GM19043 (cell line): ENCODE results near the gene RAP2C.

ENCODE experiments used
- ATAC-seq: cut with Tn5 transposase; IDR thresholded peaks from one replicate; pipeline ENCODE4 v1.9.1; 2021; ENCODE audit warnings: low read depth; ENCODE audit not compliant: unreplicated experiment

Gene RAP2C

DNA sequence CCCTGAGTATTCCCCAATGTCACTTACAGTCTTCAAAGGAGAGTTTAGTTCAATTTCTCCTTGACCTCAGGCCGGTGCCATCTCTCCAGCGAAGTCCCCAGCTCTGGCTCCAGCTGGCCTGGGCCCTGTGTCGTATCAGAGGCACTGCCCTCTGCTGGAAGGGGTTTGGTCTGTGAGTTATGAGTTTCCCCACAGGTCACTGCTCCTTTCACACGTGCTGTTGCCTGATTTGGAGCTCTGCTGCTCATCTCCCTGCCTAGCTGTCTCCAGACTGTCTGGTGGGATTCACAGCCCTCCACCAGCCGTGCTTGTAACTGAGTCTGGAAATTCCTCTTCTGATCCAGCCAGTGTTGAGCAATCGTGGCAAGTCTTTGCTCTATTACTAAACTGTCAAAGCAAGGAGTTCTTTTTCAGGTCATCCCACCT is at the start of gene RAP2C:
RAP2C (minus strand) TSS at position 105 of the 426 bp plus-strand sequence. CDS start 2,179 bp downstream, outside the sequence.
- peak; percentile 43 for ATAC-seq

DNA sequence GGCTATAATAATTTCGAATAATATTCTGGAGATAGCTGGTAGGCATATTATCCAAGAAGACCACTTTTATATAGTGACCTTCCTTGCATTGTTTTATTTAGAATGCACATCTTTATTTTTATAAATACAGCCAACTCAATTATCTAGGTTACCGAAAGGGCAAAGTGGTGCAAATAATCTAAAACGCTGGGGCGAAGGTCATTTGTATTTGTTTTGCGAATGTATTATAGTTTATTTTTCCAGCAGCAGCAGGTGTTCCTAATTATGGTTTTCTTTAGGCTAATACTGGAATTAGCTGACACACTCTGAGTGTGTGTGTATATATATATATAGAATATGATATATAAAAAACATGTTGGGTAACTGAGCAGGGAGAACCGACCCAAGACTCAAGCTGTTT is 48.1 kb upstream of the RAP2C start:
- no peak for ATAC-seq

DNA sequence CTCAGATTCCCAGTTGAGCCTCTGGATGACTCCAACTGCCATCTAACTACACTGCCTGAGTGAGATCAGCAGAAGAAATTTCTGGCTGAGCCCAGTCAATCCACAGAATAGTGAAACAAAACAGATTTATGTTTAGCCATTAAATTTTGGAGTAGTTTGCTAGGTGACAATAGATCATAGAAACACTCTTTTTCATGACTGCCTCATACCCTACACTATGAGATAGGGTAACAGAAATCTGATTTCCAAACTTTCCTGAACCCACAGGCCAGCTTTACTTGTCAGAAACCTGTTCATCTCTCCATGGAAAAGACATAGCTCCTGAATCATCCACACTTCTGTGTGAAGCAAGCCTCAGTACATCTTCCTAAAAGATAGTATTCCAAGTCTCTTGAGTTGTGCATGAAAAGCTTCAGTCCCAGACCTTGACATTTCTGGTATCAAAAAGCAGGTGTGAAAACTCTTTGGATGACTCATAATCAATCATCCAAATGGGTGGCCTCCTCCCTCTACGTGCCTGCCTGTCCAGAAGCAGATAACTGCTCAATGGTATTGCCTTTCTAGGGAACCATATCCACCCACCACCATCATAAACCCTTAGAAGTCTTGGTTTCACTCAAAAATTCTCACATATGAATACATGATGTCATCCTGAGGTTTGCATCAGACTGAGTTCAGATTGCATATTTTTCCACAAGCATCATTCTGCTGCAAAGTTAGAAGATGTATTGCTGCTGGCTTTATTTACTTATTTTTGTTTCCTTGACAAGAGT is 47.5 kb upstream of the RAP2C start:
- no peak for ATAC-seq

DNA sequence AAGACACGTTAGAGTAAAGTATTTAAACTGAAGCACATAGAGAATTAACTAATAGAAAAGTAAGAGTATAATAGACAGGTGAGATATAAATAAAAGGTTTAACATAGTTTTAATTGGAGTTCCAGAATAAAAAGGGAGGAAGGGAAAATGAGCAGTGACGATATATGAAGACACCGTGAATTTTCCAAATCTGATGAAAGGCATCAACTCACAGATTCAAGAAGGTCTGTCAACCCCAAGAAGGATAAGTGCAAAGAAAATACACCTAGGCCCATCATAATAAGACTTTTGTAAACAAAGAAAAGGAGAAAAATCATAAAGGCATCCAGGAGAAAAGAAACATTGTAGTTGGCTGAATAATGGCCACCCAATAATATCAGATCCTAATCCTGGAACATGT is 43.9 kb upstream of the RAP2C start:
- ATAC-seq: no peak

DNA sequence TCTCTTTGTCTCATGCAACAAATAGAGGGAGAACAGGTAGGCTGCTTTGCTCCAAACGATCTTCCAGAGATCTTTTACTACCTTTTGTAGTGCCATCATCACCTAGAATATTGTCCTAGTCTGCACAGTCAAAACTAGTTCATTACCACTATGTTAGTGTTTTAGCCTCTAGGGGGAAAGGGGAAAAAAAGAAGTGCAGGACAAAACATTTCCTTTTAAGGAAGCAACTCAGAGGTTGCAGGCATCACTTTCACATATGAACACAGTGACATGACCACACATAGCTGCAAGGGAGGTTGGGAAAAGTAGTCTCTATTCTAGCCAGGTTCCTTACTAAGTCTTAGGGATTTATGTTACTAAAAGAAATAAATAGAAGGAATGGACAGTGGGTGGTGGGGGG is 39.3 kb upstream of the RAP2C start:
- no peak for ATAC-seq

DNA sequence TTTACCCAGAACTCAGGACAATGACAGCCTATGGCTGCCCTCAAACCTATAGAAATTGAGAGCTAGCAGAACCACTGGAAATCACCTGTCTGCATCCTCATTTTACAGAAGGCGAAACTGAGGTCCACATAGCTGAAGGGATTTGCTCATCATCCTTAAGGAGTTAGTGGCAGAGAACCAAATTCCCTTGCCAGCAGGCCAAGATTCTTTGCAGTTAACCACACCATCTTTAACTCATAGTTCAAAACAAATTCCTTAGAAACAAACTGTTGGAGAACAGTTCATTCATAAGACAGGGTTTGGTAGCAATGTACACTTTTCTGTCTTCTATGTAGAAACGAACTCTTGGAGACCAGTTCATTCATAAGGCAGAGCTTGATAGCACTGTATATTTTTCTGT is 37.9 kb upstream of the RAP2C start:
- no peak for ATAC-seq

DNA sequence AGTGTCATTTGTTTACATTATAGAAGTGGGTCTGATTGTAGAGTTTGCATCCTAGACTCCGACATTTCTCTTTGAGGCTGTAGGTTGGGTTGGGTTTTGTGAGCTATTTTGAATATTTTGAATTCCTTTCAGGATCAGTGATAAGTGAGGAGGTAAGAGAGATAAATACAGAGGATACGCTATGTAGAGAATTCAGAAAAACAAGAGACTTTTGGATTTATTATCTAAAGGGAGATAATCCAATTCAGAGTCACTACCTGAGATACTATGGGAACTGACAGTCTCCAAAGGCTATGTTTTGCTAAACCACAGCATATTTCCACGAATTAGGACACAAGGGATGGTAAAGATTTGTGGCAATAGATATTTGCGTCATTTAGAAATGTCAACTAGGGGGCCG is 16.9 kb upstream of the RAP2C start:
- ATAC-seq: no peak

DNA sequence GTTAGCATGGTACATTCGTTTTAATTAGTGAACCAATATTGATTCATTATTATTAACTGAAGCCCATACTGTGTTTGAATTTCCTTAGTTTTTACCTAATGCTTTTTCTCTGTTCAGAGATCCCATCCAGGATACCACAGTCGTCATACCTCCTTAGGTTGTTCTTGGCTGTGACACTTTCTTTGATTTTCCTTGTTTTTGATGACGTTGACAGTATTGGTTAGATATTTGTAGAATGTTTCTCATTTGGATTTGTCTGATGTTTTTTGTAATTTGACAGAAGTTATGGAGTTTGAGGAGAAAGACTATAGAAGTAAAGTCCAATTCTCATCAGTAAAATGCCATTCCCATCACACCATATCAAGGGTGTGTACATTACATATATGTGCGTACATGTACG is 16.2 kb upstream of the RAP2C start:
- no peak for ATAC-seq

DNA sequence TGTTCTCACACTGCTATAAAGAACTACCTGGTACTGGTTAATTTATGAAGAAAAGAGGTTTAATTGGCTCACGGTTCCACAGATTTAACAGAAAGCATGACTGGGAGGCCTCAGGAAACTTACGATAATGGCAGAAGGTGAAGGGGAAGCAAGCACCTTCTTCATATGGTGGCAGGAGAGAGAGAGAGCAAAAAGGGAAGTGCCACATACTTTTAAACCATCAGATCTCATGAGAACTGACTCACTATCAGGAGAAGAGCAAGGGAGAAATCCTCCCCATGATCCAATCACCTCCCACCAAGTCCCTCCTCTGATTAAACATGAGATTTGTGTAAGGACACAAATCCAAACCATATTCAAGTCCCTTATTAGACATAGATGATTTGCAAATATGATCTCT is 12.3 kb upstream of the RAP2C start:
- ATAC-seq: no peak

DNA sequence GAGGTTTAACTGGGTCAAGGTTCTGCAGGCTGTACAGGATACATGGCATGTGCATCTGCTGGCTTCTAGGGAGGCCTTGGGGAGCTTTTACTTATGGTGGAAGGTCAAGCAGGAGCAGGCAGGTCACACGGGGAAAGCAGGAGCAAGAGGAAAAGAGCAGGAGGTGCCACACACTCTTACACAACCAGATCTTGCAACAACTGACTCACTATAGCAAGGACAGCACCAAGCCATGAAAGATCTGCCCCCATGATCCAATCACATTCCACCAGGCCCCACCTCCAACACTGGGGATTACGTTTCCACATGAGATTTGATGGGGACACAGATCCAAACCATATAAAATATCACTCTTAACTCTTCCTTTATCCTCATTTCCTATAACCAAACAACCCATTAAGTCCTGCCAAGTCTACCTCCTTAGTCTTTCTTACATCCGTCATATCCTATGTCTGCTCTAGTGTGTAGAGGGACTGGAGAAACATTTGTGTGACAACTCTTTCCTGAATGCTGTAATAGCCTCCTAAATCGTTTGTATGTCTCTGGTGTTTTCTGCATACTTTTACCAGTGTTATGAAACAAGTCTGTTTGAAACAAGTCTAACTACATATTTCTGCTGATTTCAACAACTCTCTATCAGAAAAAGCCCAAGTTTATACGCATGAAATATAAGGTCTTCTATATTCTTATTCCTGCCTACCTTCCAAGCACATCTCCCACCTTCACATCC is 8.3 kb upstream of the RAP2C start:
- ATAC-seq: no peak

DNA sequence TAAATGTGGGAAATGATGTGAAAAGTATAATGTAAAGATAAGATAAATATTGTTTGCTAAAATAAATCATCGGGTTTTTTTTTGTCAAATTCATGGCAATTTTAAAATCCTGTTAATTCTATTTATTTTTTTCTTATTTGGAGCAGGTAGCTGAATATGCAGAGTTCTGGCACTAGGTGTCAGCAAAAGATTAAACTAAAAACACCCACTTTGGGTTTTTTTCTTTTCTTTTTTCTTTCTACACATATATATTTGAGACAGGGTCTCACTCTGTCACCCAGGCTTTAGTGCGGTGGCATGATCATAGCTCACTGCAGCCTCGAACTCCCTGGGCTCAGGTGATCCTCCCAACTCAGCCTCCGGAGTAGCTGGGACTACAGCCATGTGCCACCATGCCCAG is 6.9 kb upstream of the RAP2C start:
- ATAC-seq: no peak

DNA sequence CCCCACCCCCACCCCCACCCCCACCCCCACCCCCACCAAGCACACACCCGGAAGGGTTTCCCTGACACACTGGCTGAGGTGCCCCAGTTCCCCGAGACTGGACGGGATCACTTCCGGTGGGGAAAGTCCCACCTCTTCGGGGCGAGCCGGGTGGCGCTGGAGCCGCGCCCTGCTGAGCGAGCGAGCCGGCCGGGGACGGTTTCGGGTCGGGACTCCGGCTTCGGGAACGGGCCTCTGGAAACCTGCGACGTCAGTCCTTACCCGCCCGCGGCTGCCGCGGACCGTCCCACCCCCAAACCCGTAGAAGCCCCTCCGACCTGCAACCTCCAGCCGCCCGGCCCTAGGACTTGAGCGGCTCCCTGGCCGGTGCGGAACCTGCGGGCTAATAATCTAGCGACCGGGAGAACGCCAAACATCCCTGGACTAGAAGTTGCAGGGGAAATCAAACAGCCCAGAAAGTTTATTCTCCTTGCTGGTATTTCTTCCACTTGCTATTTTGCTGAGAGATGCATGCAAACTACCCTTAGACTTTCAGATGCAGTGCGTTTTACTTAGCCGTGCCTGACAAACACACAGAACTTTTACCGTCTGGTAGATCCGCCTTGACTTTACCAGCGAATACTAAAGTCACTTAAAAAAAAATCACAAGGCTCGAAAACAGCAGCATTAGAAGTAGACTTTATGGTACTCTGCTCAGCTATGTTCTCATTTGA is 991 bp downstream of the RAP2C start:
- peak; percentile 41 for ATAC-seq

DNA sequence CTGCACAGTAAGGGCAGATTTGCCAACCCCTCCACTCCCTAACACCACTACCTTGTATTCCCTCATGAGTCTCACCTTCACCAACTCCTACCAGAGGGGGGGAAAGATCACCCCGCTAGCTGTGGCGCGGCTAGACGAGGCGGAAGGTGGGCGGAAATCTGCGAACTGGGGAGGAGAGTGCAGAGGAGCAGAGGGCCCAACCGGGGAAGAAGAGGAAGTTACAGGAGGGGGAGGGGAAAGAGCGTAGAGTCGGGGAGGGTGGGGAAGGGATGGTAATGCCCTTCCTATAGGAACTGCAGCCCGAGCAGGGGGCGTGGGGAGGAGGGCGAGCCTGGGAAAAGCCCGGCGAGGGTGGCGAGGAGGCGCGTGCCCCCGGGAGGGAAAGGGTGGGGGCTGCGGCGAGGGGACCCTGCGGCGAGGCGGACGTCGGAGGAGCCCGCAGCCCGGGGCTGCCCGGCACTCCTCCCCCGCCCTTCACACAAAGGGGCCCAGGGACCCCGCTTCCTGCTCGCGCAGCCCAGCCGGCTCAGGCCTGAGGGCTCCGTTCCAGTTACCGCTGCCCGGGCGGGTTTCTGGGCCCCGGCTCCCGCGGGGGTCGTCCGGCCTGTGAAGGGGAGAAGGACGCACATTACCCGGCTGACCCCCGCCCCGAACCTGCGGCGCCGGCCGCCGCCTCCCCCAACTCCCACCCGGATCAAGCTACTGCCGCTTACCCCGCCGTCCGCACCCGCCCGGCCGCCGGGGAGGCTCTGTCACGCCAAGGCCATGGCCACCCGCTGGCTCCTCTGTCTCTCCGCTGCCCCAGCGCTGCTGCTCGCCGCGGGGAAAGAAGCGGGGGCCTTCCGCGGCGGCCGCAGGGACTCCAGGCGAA is 1.8 kb downstream of the RAP2C start:
- peak; percentile 62 for ATAC-seq

DNA sequence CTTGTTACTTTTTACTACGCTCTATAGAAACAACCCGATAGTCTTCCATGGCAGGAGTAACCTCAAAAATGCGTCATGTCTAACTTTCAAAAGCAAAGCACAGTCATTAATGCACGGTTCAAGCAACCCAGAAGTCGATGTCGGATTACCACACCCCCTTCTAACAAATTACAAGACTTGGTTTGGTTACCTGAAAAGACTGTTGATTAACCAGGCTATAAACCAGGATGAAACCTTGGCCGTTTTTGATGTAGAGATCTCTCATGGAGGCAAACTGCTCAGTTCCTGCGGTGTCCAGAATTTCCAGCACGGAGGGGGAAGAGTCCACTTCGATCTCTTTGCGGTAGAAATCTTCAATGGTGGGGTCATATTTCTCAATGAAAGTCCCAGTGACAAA is 2.4 kb downstream of the RAP2C start:
- peak; percentile 5 for ATAC-seq

DNA sequence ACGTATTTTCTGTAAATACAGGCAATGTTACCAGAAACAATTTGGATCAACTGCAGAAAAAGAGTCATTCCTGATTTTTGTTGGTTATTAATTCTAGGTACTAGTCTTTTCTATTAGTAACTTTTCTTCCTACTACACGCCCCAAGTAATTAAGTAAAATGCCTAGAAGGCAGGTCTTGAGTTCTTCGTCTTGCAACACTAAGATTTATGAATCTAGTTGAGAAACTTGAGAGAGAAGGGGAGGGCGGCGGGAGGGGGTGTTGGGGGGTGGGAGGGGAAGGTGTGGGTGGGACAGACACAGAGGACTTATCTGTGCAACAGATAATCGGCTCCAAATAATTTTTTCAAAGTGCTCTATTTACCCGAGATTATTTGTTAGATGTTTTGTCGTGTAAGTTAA is 3.0 kb downstream of the RAP2C start:
- no peak for ATAC-seq

DNA sequence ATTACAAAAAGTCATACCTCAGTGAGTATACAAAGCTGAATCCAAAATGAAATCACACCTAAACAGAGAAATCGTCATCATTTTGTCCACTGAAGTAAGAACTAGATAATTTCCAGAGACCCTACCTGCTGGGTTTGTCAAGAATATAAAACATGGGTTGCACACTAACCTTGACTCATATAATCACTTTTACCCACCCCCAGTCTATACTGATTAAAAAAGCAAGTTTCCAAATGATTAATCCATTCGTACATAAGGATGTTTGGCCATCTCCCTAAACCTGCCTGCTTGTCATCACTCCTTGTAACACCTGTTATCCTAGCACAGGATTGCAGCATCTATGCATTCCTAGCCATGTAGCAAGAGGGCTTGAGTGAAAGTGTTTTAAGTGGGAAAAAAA is 4.7 kb downstream of the RAP2C start:
- no peak for ATAC-seq

DNA sequence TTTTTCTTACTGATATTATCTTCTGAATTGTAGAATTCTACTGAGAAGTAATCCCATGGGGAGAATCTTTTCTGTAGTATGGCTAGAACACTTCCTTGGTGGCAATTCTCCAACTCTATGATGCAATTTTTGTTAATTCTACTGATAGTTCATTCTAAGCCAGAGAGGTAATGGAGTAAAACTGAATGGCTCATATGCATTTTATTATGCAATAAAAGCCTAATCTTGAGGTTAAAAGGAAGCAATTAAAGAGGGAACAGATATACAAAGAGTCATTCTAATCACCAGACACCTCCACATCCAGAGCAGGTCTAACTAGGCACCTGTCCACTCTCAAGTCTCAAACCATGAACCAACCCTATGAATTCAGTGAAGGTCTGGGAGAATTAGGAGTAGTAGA is 9.7 kb downstream of the RAP2C start:
- no peak for ATAC-seq

DNA sequence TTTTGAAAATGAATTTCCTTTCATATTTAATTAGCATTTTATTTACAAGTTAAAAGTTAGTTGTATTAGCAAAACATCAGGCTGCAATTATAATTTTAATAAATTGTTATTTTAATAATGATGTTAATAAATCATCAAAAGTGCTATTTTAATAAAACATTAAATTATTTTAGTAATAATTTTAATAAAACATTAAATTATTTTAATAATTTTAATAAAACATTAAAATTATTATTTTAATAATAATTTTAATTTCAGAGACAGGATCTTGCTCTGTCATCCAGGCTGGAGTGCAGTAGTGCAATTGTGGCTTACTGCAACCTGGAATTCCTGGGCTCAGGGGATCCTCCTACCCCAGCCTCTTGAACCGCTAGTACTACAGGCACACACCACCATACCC is 10.8 kb downstream of the RAP2C start:
- ATAC-seq: no peak

DNA sequence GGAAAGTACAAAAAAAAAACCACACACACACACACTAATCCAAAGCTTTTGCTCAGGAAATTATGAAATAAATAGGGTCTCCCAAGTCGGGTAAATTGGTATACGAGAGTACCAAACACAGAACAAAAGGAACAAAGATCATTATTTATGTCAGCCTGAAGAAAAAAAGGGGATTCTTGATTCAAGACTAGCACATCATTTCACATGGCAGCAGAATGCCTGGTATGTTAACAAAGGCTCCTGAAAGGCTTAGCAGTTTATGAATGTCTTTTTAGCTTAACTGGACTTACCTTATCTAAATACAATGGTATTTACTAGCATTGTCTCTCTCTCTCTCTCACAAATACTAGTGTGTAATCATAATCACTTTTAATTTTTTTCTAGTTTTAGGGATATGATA is 11.3 kb downstream of the RAP2C start:
- no peak for ATAC-seq

DNA sequence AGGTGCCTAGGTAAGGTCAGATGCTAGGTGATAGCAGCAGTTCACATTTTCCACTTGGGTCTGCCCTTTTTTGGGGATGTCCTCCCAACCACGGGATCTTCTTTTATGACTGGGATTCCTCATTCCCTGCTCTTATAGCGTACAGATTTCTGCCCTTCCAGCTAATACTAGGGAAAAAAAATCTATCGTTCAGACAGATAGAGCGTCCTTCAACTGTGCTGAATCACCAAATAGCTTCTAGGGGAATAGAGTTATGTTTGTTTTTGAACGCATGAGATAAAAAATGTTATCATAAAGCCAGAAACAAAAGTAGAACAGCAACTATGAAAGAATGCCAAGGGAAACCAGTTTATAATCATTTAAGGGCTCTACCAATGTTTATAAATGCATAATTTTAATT is 13.0 kb downstream of the RAP2C start:
- ATAC-seq: no peak

DNA sequence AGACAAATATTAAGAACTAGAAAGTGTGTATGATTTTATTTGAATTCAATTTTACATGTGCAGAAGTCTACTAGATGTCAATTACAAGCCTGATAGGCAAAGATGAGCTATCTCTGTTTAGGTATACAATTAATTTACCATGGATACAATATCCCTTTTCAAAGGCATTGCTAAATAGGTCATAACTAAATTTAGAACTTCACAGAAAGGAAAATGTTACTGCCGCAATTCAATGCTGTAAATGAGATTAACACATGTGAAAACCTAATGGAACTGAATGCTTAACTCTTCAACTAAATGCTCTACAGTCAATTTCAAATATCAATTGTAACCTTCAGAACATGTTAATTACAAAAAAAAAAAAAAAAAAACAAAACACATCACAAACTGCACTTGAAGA is 14.6 kb downstream of the RAP2C start:
- ATAC-seq: no peak
